A549 (cell line): ENCODE data around the gene NRAP.

Experiments
- CBX2 ChIP-seq: fragments of 200-600 bp; sonication (generic); IDR thresholded peaks from 2 replicates; pipeline ENCODE4 v1.6.1; 2016; ENCODE audit warnings: low read depth, mild to moderate bottlenecking, borderline replicate concordance
- JUN ChIP-seq, 2 experiments: fragments of >200 bp; sonication (Bioruptor Twin); formaldehyde crosslinking; IDR thresholded peaks; 2 replicates in 1 of 2; 3 replicates in 1 of 2; pipeline ENCODE4 v1.6.1; 2016 to 2017
- POLR2A ChIP-seq: IDR thresholded peaks from 2 replicates; pipeline ENCODE4 v1.6.1; 2012; ENCODE audit warnings: mild to moderate bottlenecking, low read length
- REST ChIP-seq: fragments of 200-600 bp; sonication (generic); IDR thresholded peaks from 2 replicates; pipeline ENCODE4 v1.6.1; 2016; ENCODE audit warnings: antibody characterized with exemption, mild to moderate bottlenecking, moderate library complexity
- SREBF2 ChIP-seq: fragments of 450-650 bp; IDR thresholded peaks from 2 replicates; pipeline ENCODE4 v1.6.1; 2014; ENCODE audit warnings: mild to moderate bottlenecking, moderate library complexity
- TF ChIP-seq, protein P1 (sequence below): fragments of >200 bp; sonication (Bioruptor Twin); formaldehyde crosslinking; IDR thresholded peaks from 3 replicates; pipeline ENCODE4 v1.5.1; 2016

GRCh38 chr10:113557903-113558321, 105.9 kb downstream of the NRAP start:
- TF ChIP-seq, protein P1, sequence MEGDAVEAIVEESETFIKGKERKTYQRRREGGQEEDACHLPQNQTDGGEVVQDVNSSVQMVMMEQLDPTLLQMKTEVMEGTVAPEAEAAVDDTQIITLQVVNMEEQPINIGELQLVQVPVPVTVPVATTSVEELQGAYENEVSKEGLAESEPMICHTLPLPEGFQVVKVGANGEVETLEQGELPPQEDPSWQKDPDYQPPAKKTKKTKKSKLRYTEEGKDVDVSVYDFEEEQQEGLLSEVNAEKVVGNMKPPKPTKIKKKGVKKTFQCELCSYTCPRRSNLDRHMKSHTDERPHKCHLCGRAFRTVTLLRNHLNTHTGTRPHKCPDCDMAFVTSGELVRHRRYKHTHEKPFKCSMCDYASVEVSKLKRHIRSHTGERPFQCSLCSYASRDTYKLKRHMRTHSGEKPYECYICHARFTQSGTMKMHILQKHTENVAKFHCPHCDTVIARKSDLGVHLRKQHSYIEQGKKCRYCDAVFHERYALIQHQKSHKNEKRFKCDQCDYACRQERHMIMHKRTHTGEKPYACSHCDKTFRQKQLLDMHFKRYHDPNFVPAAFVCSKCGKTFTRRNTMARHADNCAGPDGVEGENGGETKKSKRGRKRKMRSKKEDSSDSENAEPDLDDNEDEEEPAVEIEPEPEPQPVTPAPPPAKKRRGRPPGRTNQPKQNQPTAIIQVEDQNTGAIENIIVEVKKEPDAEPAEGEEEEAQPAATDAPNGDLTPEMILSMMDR, result no peak
- TF ChIP-seq POLR2A, result no peak
- no peak for TF ChIP-seq CBX2
- no peak for TF ChIP-seq SREBF2
- TF ChIP-seq REST, result no peak
- TF ChIP-seq JUN (IDR thresholded peaks at IDR 0.05), result no peak
